Fibroblast of skin of right biceps (primary cell): ENCODE data around the gene RBM6.

Experiments used
- DNase-seq: peaks from one replicate; pipeline ENCODE4 v3.0.0-alpha.2; 2013

Gene RBM6

GRCh38 chr3:50100956-50101845 lies 161.3 kb downstream of the RBM6 start:
- DNase-seq: peak; percentile 49

DNA sequence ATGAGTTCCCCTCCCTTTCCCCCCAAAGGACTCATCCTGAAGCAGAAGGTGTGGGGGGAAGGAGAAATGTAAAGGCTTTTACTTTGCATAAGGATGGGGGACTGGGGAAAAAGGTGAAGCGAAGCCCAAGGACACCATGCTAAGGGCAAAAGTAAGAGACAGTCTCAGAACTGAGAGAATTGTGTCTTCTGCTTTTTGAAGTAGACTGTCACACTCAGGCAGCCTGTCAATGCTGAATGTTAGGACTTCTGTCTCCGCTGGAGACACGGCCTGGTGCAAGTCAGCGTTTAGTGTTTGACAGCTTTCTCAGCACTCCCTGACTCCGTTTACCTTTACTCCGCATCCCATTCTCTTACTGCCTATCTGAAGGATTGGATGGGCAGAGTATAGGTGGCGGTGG lies 162.6 kb downstream of the RBM6 start:
- no peak for DNase-seq

DNA sequence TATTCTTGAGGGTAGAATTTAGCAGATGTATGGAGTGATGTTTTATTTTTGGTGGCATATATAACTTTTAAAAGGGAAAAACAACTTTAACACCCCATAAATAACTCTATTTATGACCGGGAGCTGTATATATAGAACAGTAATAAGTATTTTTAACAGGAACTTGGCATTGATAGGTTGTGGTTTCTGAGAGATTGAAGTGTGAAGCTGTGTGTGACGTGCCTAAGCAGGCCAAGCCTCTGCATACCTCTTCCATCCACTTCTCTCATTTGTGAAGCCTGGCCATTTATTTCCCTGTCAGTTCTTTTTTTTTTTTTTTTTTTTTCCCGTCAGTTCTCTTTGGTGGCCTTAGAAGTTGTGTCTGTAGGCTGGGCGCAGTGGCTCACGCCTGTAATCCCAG lies 171.8 kb downstream of the RBM6 start:
- DNase-seq: no peak

- no peak for DNase-seq
Observed at GRCh38 chr3:50112462-50112861, 172.5 kb downstream of the RBM6 start.

DNA sequence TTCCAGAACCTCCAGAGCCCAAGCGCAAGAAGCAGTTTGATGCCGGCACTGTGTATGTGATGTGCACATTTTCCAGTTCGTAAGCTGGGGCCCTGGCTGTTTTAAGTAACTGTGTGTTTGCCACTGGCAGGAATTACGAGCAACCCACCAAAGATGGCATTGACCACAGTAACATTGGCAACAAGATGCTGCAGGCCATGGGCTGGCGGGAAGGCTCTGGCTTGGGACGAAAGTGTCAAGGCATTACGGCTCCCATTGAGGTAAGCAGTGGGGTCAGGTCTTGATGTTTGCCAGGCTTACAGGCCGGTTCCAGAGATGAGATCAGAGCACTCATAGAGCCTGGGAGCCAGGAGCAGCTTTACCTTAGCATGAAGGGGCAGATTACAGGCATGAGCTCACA lies 177.2 kb downstream of the RBM6 start:
- DNase-seq: no peak

DNA sequence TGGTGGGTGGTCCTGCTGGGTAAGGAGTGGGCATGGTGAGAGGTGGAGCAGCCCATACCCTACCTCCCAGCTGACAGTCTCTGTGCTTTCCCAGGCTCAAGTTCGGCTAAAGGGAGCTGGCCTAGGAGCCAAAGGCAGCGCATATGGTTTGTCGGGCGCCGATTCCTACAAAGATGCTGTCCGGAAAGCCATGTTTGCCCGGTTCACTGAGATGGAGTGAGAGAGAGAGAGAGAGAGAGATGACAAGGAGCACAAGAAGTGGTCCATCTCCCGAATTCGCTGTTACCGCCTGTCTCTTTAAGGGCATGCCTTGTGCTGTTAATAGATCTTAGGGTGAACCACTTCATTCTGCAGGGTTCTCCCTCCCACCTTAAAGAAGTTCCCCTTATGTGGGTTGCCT lies 178.3 kb downstream of the RBM6 start:
- no peak for DNase-seq

DNA sequence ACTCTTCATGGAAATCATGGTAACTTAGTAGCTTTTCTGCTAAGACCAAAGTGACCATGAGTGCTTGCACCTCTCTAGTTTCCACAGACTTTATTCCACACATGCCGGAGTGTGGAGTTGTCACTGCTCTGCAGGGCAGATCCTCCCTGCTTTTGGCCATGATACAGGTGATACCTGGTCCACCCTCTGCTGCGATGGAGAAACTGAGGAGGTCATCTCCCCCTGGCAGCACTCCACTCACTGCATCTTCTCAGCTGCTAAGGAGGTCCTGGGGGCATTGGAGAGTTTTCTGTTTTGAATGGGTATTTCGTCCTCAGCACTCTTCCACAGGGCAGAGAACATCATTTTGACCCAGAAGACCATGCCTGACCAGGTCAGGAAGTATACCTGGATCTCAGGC lies 179.8 kb downstream of the RBM6 start:
- no peak for DNase-seq

GRCh38 chr3:50120364-50121071 lies 180.6 kb downstream of the RBM6 start:
- DNase-seq: no peak

DNA sequence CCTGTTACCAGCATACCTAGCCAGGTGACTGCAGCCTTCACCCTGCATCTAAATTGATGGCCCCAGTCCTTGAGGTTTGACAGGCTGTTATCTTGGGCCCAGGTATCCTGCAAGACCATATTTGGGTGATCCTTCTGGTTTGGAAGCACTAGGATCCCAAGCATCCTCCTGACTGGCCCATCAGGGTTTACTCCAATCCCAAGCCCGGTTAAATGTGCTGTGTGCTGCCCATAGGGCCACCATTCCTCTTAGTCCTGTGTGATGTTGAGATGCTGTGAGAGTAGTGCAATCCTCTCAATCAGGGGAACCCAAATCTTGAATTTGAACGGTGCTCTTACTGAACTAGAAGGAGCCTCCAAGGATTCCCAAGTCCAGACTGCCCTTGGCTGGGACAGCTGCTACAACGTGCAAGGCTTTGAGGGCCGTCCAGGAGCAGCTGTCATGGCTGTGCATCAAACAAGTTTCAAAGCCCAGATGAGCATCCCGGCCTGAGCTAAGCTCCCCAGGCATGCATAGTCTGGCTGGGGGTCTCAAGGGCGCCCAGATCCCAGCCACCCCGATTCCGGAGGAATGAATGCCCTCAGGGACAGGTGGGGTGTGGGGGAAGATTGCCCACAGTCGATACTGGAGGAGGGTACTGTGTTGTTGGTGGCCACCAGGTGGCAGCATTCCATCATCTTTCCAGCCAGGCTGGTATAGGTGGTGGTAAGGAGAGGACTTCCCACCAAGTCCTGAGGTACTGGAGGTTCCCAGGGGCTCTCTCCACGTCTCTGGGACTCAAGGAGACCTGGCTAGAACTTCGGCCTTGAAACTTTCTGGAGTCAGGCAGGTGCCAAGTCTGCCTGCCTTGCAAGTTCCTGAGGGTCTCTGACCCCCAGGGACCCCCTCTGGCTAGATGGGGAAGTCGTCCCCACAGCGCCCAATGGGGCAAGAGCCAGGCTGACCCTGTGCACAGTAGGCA lies 181.4 kb downstream of the RBM6 start:
- peak; percentile 75 for DNase-seq

GRCh38 chr3:50122071-50122470 lies 182.1 kb downstream of the RBM6 start:
- no peak for DNase-seq

DNA sequence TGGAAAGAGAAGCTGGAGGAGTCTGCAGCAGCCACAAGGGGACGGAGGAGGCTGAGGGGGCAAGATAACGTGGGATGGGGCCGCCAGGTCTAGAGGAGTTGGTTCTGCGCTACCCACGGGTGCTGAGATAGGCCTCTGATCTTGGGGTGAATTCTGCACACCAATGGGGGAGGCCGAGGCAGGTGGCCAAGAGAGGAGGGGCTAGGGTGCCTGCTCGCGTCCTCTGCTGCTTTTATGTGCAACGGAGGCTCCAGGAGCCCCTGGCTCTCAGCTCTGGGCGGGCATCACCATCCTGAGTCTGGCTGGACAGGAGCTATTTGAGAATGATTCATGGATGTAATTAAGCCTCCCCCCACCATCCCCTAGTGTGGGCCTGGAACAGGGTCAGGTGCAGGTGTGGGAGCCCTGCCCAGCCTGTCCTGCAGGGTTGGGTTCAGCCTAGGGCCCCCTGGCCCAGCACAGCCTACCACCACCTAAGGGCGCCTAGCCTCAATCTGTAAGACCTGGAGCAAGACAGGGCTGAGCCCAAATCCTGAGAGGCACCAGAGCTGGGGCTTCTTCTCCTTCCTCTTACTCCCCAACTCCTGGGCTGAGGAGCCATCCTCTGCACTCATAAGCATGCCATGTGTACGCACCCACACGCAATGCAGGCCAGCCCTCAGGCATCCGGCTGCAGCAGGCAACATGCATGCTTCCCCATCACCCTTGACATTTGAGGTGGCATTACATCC lies 182.9 kb downstream of the RBM6 start:
- no peak for DNase-seq

- DNase-seq: no peak
Observed at GRCh38 chr3:50123394-50124051, 183.6 kb downstream of the RBM6 start.

GRCh38 chr3:50124052-50124799 lies 184.3 kb downstream of the RBM6 start:
- DNase-seq: peak; percentile 43

- DNase-seq: no peak
Observed at GRCh38 chr3:50124800-50125178, 184.8 kb downstream of the RBM6 start.

GRCh38 chr3:50125541-50126286 lies 185.8 kb downstream of the RBM6 start:
- DNase-seq: no peak

DNA sequence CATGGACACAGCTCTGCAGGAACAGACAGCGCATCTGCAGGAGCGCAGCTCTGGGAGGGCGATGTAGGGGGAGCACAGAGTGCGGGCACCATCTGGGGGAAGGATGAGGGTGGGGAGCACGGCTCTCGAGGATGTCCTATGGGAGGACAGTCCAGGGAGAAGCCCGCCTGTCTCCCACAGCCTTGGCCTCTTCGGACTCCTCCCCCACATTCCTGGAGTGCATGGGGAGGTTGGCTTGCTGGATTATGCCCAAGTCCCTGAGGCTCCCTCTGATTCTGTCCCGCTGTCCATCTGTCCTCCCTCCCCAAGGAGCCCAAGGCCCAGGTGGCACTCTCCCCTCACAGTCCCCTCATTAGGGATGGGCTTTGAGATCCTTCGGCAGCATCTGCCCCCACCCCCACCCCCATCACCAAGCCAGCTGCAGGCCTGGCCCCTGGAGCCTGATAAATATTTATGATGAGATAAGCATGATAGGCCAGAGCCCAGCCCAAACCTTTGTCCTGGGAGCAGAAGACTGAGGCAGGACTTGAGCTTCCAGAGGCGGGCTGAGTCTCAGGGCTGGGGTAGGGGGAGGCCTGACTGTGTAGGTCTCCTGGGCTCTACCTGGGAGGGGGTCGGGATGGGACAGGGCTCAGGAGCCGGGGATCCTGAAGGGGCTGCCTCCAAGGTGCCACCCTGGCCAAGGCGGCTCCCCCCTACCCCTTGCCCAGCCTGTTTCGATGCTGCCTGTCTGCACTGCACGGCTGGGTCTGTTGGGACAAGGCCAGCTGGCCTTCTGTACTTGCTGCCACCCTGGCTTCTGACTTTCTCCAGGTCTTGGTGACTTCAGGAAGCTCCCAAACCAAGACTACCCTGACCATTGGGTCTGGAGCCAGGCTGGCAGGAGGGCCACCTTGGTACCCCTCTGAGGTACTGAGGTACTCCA lies 186.6 kb downstream of the RBM6 start:
- DNase-seq: peak; percentile 53
